Measurements from ENCODE around the gene NPC1L1. TPM values are rescaled to one million over a fixed set of nuclear protein-coding genes. Genes with fewer than 3 reads are reported as not detected.

NPC1L1 gene
- total RNA-seq, 1 experiment from 2014 or later, result 0.15 TPM

GRCh38 chr7:44486001-44486400 is 55.1 kb downstream of the NPC1L1 start:
- Histone ChIP-seq H3K27ac (ENCODE audit: low read depth, low read length) (no peak overlapping the region), H4K20me1 (ENCODE audit: insufficient read depth) (no peaks in the 10 kb centered on the region), H3K4me3 (replicated peaks in 1 of 2; ENCODE audit: low read depth in 1 of 2, low read length in 2 of 2) (no peak overlapping the region), H3K36me3 (ENCODE audit: control insufficient read depth in 1 of 2, insufficient read depth in 2 of 2, low read length in 2 of 2) (peaks cover 23 to 48% of the 10 kb centered on the region in 2 experiments), H3K27me3 (ENCODE audit: insufficient read depth, low read length) (no peaks in the 10 kb centered on the region), H3K4me1 (ENCODE audit: control insufficient read depth in 1 of 2, insufficient read depth in 2 of 2, low read length in 2 of 2) (peaks cover 5 to 11% of the 10 kb centered on the region in 2 experiments), H2AFZ (ENCODE audit: low read depth, low read length, poor library complexity, severe bottlenecking) (no peak overlapping the region), H3K4me2 (ENCODE audit: low read length) (no peak overlapping the region), H3K9me3 (ENCODE audit: control insufficient read depth in 1 of 2, insufficient read depth in 1 of 2, low read depth in 1 of 2, low read length in 2 of 2) (no peaks in the 10 kb centered on the region), H3K9me2 (ENCODE audit: insufficient read depth) (no peaks in the 10 kb centered on the region), H3K9ac (ENCODE audit: low read length) (no peak overlapping the region), H3K79me2 (ENCODE audit: insufficient read depth, low read length) (peaks cover 93% of the 10 kb centered on the region)
- ChIA-PET CTCF (no interaction called here), POLR2A (no interaction called here), RAD21 (ENCODE audit: low non-redundant PET in 1 of 2, low total read pairs in 2 of 2, uncharacterized antibody in 2 of 2, unreplicated experiment in 2 of 2) (no interaction called here)
- BruUV-seq (replicated peaks), result no TSS peak
- TF ChIP-seq REST (IDR thresholded peaks at IDR 0.05; ENCODE audit: low read depth) (no peak), POLR2A (IDR thresholded peaks at IDR 0.05; ENCODE audit: borderline replicate concordance, extremely low read depth, insufficient read depth, insufficient read length) (no peak), ZBTB33 (IDR thresholded peaks at IDR 0.05; ENCODE audit: extremely low read depth, insufficient replicate concordance, low read length) (no peak), SIN3A (IDR thresholded peaks at IDR 0.05; ENCODE audit: low read depth) (no peak), CEBPB (IDR thresholded peaks at IDR 0.05; ENCODE audit: low read depth) (no peak), FOSL1 (IDR thresholded peaks at IDR 0.05; ENCODE audit: low read depth) (no peak), EGR1 (IDR thresholded peaks at IDR 0.05; ENCODE audit: low read depth) (no peak), CTCF (IDR thresholded peaks at IDR 0.05 in 2 of 3, conservative IDR thresholded peaks at IDR 0.05 in 1 of 3; ENCODE audit: borderline replicate concordance in 1 of 3, insufficient read depth in 1 of 3, low read depth in 2 of 3, low read length in 2 of 3) (no peak), ZNF274 (IDR thresholded peaks at IDR 0.05; ENCODE audit: low read depth, low read length) (no peak), SP1 (IDR thresholded peaks at IDR 0.05; ENCODE audit: low read depth) (no peak), MAX (IDR thresholded peaks at IDR 0.05) (no peak), EZH2phosphoT487 (IDR thresholded peaks at IDR 0.05; ENCODE audit: borderline replicate concordance) (no peak)
- intact Hi-C loops (cut with micrococcal nuclease), result no loop called here
- ATAC-seq (no peak), DNase-seq (ENCODE audit: low read depth, low spot score) (no peak)

All from HCT116 (cell line).